Fibroblast of the aortic adventitia (primary cell): ENCODE results near the gene TPD52L1. TPM values are rescaled to one million over a fixed set of nuclear protein-coding genes. Genes with fewer than 3 reads are reported as not detected.

ENCODE experiments used
- DNase-seq: peaks from one replicate; pipeline ENCODE4 v3.0.0-alpha.2; 2010; ENCODE audit warnings: low read depth
- H3K4me3 ChIP-seq: 2 replicates; pipeline ENCODE4 v1.5.1; 2011; ENCODE audit warnings: low read depth, mild to moderate bottlenecking, control low read depth, low read length, moderate library complexity
- CTCF ChIP-seq: IDR thresholded peaks from 2 replicates; pipeline ENCODE4 v1.5.1; 2011; ENCODE audit warnings: mild to moderate bottlenecking, low read length, control low read depth, inconsistent platforms; ENCODE audit not compliant: insufficient read depth
- total RNA-seq: library from RNA; depleted of rRNA; stranded (reverse); fragments of >200 nt; gene quantifications from 2 replicates; pipeline ENCODE4 v1.2.3, GENCODE V29; 2012; ENCODE audit warnings: low replicate concordance

Gene TPD52L1
- total RNA-seq, 1 donor, result 20.8 TPM

- no peak overlapping the region for H3K4me3 ChIP-seq
- no peak for TF ChIP-seq CTCF
- DNase-seq, result no peak
Measured at GRCh38 chr6:125208625-125209249, 55.2 kb downstream of the TPD52L1 start.

GRCh38 chr6:125210667-125211066 lies 57.1 kb downstream of the TPD52L1 start:
- no peak for TF ChIP-seq CTCF
- H3K4me3 ChIP-seq, result no peak overlapping the region
- DNase-seq, result no peak

GRCh38 chr6:125211352-125211751 lies 57.8 kb downstream of the TPD52L1 start:
- H3K4me3 ChIP-seq, result no peak overlapping the region
- no peak for TF ChIP-seq CTCF
- DNase-seq, result no peak

GRCh38 chr6:125212377-125212776 lies 58.8 kb downstream of the TPD52L1 start:
- DNase-seq, result peak; percentile 30
- TF ChIP-seq CTCF, result no peak
- no peak overlapping the region for H3K4me3 ChIP-seq

- DNase-seq, result no peak
- no peak for TF ChIP-seq CTCF
- no peak overlapping the region for H3K4me3 ChIP-seq
Measured at GRCh38 chr6:125213939-125214338, 60.4 kb downstream of the TPD52L1 start.

- no peak for TF ChIP-seq CTCF
- DNase-seq, result no peak
- H3K4me3 ChIP-seq, result no peak overlapping the region
Measured at GRCh38 chr6:125215252-125215819, 61.8 kb downstream of the TPD52L1 start.

- H3K4me3 ChIP-seq, result no peak overlapping the region
- DNase-seq, result no peak
- TF ChIP-seq CTCF, result no peak
Measured at GRCh38 chr6:125216015-125216414, 62.4 kb downstream of the TPD52L1 start.
